IMR-90 (cell line): ENCODE measurements around the gene ING3. TPM values are rescaled to one million over a fixed set of nuclear protein-coding genes. Genes with fewer than 3 reads are reported as not detected.

Source experiments
- ATAC-seq: fragments of 200-7000 bp; cut with Tn5 transposase; 2 replicates; pipeline ENCODE4 v1.9.1; 2020; ENCODE audit warnings: low read depth, mild to moderate bottlenecking, moderate library complexity
- BruUV-seq: library from RNA; stranded (reverse); fragments of 400-500 nt; replicated peaks from 2 replicates; lab custom pipeline; 2021; lab: Mats Ljungman, UMichigan
- CTCF ChIA-PET: fragments of 300-600 bp; formaldehyde crosslinking; extraction: SDS; loops from one replicate; lab custom pipeline; 2021; ENCODE audit warnings: antibody characterized with exemption; lab: Yijun Ruan, JAX
- POLR2A ChIA-PET: fragments of 300-600 bp; sonication (Branson Sonifier 250); formaldehyde crosslinking; loops from one replicate; lab custom pipeline; 2022; ENCODE audit warnings: antibody characterized with exemption; ENCODE audit not compliant: unreplicated experiment; lab: Charles Lee
- DNase-seq: peaks from one replicate; pipeline ENCODE4 v3.0.0; 2013
- H2AFZ ChIP-seq: replicated peaks from 2 replicates; pipeline ENCODE3; 2013; ENCODE audit warnings: low read length, mild to moderate bottlenecking; ENCODE audit not compliant: poor library complexity
- H2AK5ac ChIP-seq: 2 replicates; pipeline ENCODE4 v1.6.1; 2013; ENCODE audit warnings: low read depth, low read length, inconsistent platforms
- H2AK9ac ChIP-seq: replicated peaks from 2 replicates; pipeline ENCODE3; 2013; ENCODE audit warnings: mild to moderate bottlenecking, low read depth, low read length, moderate library complexity; ENCODE audit not compliant: poor library complexity
- H2BK120ac ChIP-seq: 2 replicates; pipeline ENCODE4 v1.6.1; 2013; ENCODE audit warnings: low read depth, low read length, inconsistent platforms
- H2BK15ac ChIP-seq: 3 replicates; pipeline ENCODE4 v1.6.1; 2013; ENCODE audit warnings: low read depth, low read length, inconsistent platforms
- H2BK20ac ChIP-seq: 2 replicates; pipeline ENCODE4 v1.6.1; 2013; ENCODE audit warnings: low read depth, mild to moderate bottlenecking, inconsistent platforms, low read length, moderate library complexity
- H2BK5ac ChIP-seq: 2 replicates; pipeline ENCODE4 v1.6.1; 2013; ENCODE audit warnings: mild to moderate bottlenecking, low read depth, low read length, inconsistent platforms; ENCODE audit not compliant: poor library complexity, severe bottlenecking
- H3K14ac ChIP-seq: replicated peaks from 2 replicates; pipeline ENCODE4 v1.6.1; 2013; ENCODE audit warnings: low read depth, low read length, inconsistent platforms
- H3K18ac ChIP-seq: 2 replicates; pipeline ENCODE4 v1.6.1; 2013; ENCODE audit warnings: low read depth, low read length, control low read depth
- H3K23ac ChIP-seq: 2 replicates; pipeline ENCODE4 v1.6.1; 2013; ENCODE audit warnings: low read depth, low read length, inconsistent platforms
- H3K27ac ChIP-seq: 2 replicates; pipeline ENCODE4 v1.5.1; 2013; ENCODE audit warnings: mild to moderate bottlenecking, control low read depth, low read length; ENCODE audit not compliant: insufficient read depth
- H3K27me3 ChIP-seq: 2 replicates; pipeline ENCODE4 v1.6.1; 2013; ENCODE audit warnings: low read length; ENCODE audit not compliant: control insufficient read depth, insufficient read depth
- H3K36me3 ChIP-seq: 2 replicates; pipeline ENCODE4 v1.6.1; 2013; ENCODE audit warnings: low read length, mixed read lengths; ENCODE audit not compliant: control insufficient read depth, insufficient read depth
- H3K4ac ChIP-seq: 2 replicates; pipeline ENCODE4 v1.6.1; 2013; ENCODE audit warnings: low read depth, low read length, inconsistent platforms
- H3K4me1 ChIP-seq: 2 replicates; pipeline ENCODE4 v1.6.1; 2013; ENCODE audit warnings: low read length, mixed read lengths; ENCODE audit not compliant: control insufficient read depth, insufficient read depth
- H3K4me2 ChIP-seq: 2 replicates; pipeline ENCODE4 v1.6.1; 2013; ENCODE audit warnings: low read depth, mild to moderate bottlenecking, control low read depth, low read length, moderate library complexity
- H3K4me3 ChIP-seq: 2 replicates; pipeline ENCODE4 v1.5.1; 2013; ENCODE audit warnings: low read depth, mild to moderate bottlenecking, control low read depth, low read length, moderate library complexity; ENCODE audit not compliant: insufficient read depth
- H3K56ac ChIP-seq: 2 replicates; pipeline ENCODE4 v1.6.1; 2013; ENCODE audit warnings: low read length, inconsistent platforms; ENCODE audit not compliant: insufficient read depth; ENCODE audit errors: extremely low read depth
- H3K79me1 ChIP-seq, 2 experiments: 2 replicates each; pipeline ENCODE4 v1.6.1; 2013; ENCODE audit warnings: low read length in 2 of 2, inconsistent platforms in 1 of 2, low read depth in 1 of 2
- H3K9ac ChIP-seq: 2 replicates; pipeline ENCODE4 v1.6.1; 2013; ENCODE audit warnings: low read depth, low read length, control low read depth
- H3K9me1 ChIP-seq: 2 replicates; pipeline ENCODE4 v1.6.1; 2013; ENCODE audit warnings: low read length, inconsistent platforms; ENCODE audit not compliant: insufficient read depth
- H3K9me3 ChIP-seq: 2 replicates; pipeline ENCODE4 v1.6.1; 2013; ENCODE audit warnings: low read length; ENCODE audit not compliant: control insufficient read depth, insufficient read depth
- H4K20me1 ChIP-seq: 2 replicates; pipeline ENCODE4 v1.6.1; 2013; ENCODE audit warnings: low read length, inconsistent platforms; ENCODE audit not compliant: insufficient read depth
- H4K5ac ChIP-seq: 2 replicates; pipeline ENCODE4 v1.6.1; 2013; ENCODE audit warnings: mild to moderate bottlenecking, low read depth, low read length, control low read depth
- H4K8ac ChIP-seq, 2 experiments: 2 replicates each; pipeline ENCODE4 v1.6.1; 2013; ENCODE audit warnings: low read depth in 2 of 2, low read length in 2 of 2, control low read depth in 1 of 2, inconsistent platforms in 1 of 2
- H4K91ac ChIP-seq: 2 replicates; pipeline ENCODE4 v1.6.1; 2013; ENCODE audit warnings: low read depth, low read length, inconsistent platforms; ENCODE audit not compliant: insufficient read depth
- BHLHE40 ChIP-seq: fragments of 150-350 bp; IDR thresholded peaks from 2 replicates; pipeline ENCODE4 v1.6.1; 2016; ENCODE audit warnings: mild to moderate bottlenecking, low read depth, low read length
- CEBPB ChIP-seq: IDR thresholded peaks from 2 replicates; pipeline ENCODE4 v1.6.1; 2012; ENCODE audit warnings: low read depth, low read length, improper control_type of control experiment
- CHD1 ChIP-seq: IDR thresholded peaks from 2 replicates; pipeline ENCODE4 v1.6.1; 2012; ENCODE audit warnings: low read depth, low read length, improper control_type of control experiment
- CTCF ChIP-seq: conservative IDR thresholded peaks from 2 replicates; pipeline ENCODE4 v1.5.1; 2012; ENCODE audit warnings: mild to moderate bottlenecking, low read depth, low read length, improper control_type of control experiment
- ELK1 ChIP-seq: fragments of 150-350 bp; IDR thresholded peaks from 2 replicates; pipeline ENCODE4 v1.6.1; 2016; ENCODE audit warnings: low read depth, mild to moderate bottlenecking, low read length, moderate library complexity, borderline replicate concordance
- FOS ChIP-seq: fragments of 150-350 bp; IDR thresholded peaks from 2 replicates; pipeline ENCODE4 v1.6.1; 2016; ENCODE audit warnings: low read depth, low read length
- MAFK ChIP-seq: IDR thresholded peaks from 2 replicates; pipeline ENCODE4 v1.6.1; 2012; ENCODE audit warnings: low read depth, low read length, improper control_type of control experiment
- MAZ ChIP-seq: IDR thresholded peaks from 2 replicates; pipeline ENCODE4 v1.6.1; 2012; ENCODE audit warnings: low read depth, mild to moderate bottlenecking, low read length, improper control_type of control experiment, moderate library complexity, borderline replicate concordance
- MXI1 ChIP-seq: IDR thresholded peaks from 2 replicates; pipeline ENCODE4 v1.6.1; 2012; ENCODE audit warnings: low read depth, mild to moderate bottlenecking, low read length, moderate library complexity, borderline replicate concordance
- NFE2L2 ChIP-seq: fragments of 150-350 bp; IDR thresholded peaks from 2 replicates; pipeline ENCODE4 v1.6.1; 2016; ENCODE audit warnings: low read depth, mild to moderate bottlenecking, low read length
- POLR2A ChIP-seq: IDR thresholded peaks from 2 replicates; pipeline ENCODE4 v1.6.1; 2012; ENCODE audit warnings: mild to moderate bottlenecking, low read depth, low read length
- RAD21 ChIP-seq: IDR thresholded peaks from 2 replicates; pipeline ENCODE4 v1.6.1; 2012; ENCODE audit warnings: low read length, improper control_type of control experiment
- RCOR1 ChIP-seq: IDR thresholded peaks from 2 replicates; pipeline ENCODE4 v1.6.1; 2012; ENCODE audit warnings: mild to moderate bottlenecking, low read length, improper control_type of control experiment; ENCODE audit not compliant: insufficient replicate concordance
- RFX5 ChIP-seq: IDR thresholded peaks from 2 replicates; pipeline ENCODE4 v1.8.0; 2012; ENCODE audit warnings: low read depth, mild to moderate bottlenecking, low read length, moderate library complexity
- SMC3 ChIP-seq: fragments of 150-350 bp; IDR thresholded peaks from 2 replicates; pipeline ENCODE4 v1.6.1; 2016; ENCODE audit warnings: low read depth, mild to moderate bottlenecking, antibody characterized with exemption, low read length, moderate library complexity
- USF2 ChIP-seq: fragments of 150-350 bp; IDR thresholded peaks from 2 replicates; pipeline ENCODE4 v1.6.1; 2017; ENCODE audit warnings: mild to moderate bottlenecking, antibody characterized with exemption, low read length, low read depth
- WGBS, 2 experiments: methylation state at CpG; one replicate each; pipeline versions ENCODE4 v1.1.5 to v1.1.7; 2013; ENCODE audit warnings: missing lambda C conversion rate in 2 of 2; ENCODE audit not compliant: insufficient read length in 1 of 2; ENCODE audit errors: extremely low coverage in 2 of 2; 5-methylcytosine and 5-hydroxymethylcytosine counted together
- dilution Hi-C: fragments of 300-500 bp; cut with HindIII; formaldehyde crosslinking; loops from one replicate; pipeline ENCODE4 v1.14.3; 2018; ENCODE audit warnings: low sequenced_read_pairs; ENCODE audit not compliant: unreplicated experiment
- in situ Hi-C: fragments of 300-500 bp; cut with MboI; formaldehyde crosslinking; loops from 3 replicates; pipeline ENCODE4 v1.14.3; 2019; ENCODE audit warnings: low sequenced_read_pairs, inconsistent platforms, mixed read lengths
- intact Hi-C: fragments of 100-400 bp; cut with micrococcal nuclease; formaldehyde crosslinking; loops from 2 replicates; pipeline ENCODE4 v1.10.0; 2022
- polyA plus RNA-seq, 3 experiments: library from polyadenylated mRNA; depleted of rRNA; stranded (reverse); fragments of >200 nt; gene quantifications; 2 replicates each; pipeline ENCODE4 v1.2.3, GENCODE V29; 2012; ENCODE audit warnings: low replicate concordance in 1 of 3
- total RNA-seq: library from RNA; depleted of rRNA; stranded (reverse); fragments of >200 nt; gene quantifications from 2 replicates; pipeline ENCODE4 v1.2.3, GENCODE V29; 2012

The ING3 gene
- total and polyA plus RNA-seq, 2 of the 4 experiments (the other 2 are of a cell fraction): 7.2 to 11.3 TPM

GRCh38 chr7:120986650-120987049 lies 36.1 kb downstream of the ING3 start:
- Histone ChIP-seq H3K56ac (no peak overlapping the region), H2BK15ac (peak overlapping the region; percentile 43; the same call in 2 of the 3 replicates), H2BK20ac (no peak overlapping the region), H3K4me2 (no peak overlapping the region), H3K9me1 (0 out of 2 replicates have a peak, but pooled peaks cover 2% of the 10 kb centered on the region), H3K9ac (no peak overlapping the region), H2AK5ac (0 out of 2 replicates have a peak overlapping the region, but pooled peaks have one; percentile 5), H3K18ac (no peak overlapping the region), H3K36me3 (no peaks in the 10 kb centered on the region), H3K27me3 (no peaks in the 10 kb centered on the region), H4K5ac (no peak overlapping the region), H4K8ac (no peak overlapping the region), H4K91ac (no peak overlapping the region), H2AFZ (no peak overlapping the region), H3K9me3 (no peaks in the 10 kb centered on the region), H3K4me3 (no peak overlapping the region), H2AK9ac (no peak overlapping the region), H2BK5ac (no peak overlapping the region), H3K27ac (no peak overlapping the region), H3K4ac (no peak overlapping the region), H3K14ac (no peak overlapping the region), H3K4me1 (peaks cover 4% of the 10 kb centered on the region), H4K20me1 (no peaks in the 10 kb centered on the region; the same call in 1 of the 2 replicates), H3K23ac (no peak overlapping the region), H2BK120ac (0 out of 2 replicates have a peak overlapping the region, but pooled peaks have one; percentile 23), H3K79me1 (peaks cover 4 to 9% of the 10 kb centered on the region in 2 experiments; a peak in 2 of 4 replicates)
- TF ChIP-seq BHLHE40: no peak
- TF ChIP-seq FOS: no peak
- no peak for TF ChIP-seq RCOR1
- TF ChIP-seq ELK1: no peak
- no peak for TF ChIP-seq CHD1
- no peak for TF ChIP-seq RFX5
- no peak for TF ChIP-seq CTCF
- TF ChIP-seq MAZ: no peak
- no peak for TF ChIP-seq MXI1
- no peak for TF ChIP-seq MAFK
- TF ChIP-seq POLR2A: no peak
- no peak for TF ChIP-seq CEBPB
- no peak for TF ChIP-seq SMC3
- no peak for TF ChIP-seq RAD21
- TF ChIP-seq NFE2L2: no peak
- TF ChIP-seq USF2: no peak
- ChIA-PET CTCF (interaction anchor here (1.2 to 4.9 kb wide), 6 partner anchors 14 to 360 kb away, joined by 3 to 46 read pairs (median 4); no protein-coding TSS in a partner anchor), POLR2A (no interaction called here)
- no peak for ATAC-seq
- no peak for DNase-seq
- in situ Hi-C loops (loop anchor here (25.0 kb wide), 1 partner anchor 351 kb away; the partner anchor contains the start of gene WNT16), dilution Hi-C loops (loop anchor here (25.0 kb wide), 1 partner anchor 101 kb away; no protein-coding TSS in a partner anchor), intact Hi-C loops (loop anchor here (1.0 to 5.0 kb wide), 4 partner anchors 95 to 561 kb away; no protein-coding TSS in a partner anchor)
- no CpG with 5 or more reads among the region's 2 CpGs for WGBS, 2 experiments
- BruUV-seq: no TSS peak
